Measurements from ENCODE around the gene MBNL1. TPM values are rescaled to one million over a fixed set of nuclear protein-coding genes. Genes with fewer than 3 reads are reported as not detected.

MBNL1 gene
- polyA plus RNA-seq, 1 donor from 2014 or later: 12.7 TPM

DNA sequence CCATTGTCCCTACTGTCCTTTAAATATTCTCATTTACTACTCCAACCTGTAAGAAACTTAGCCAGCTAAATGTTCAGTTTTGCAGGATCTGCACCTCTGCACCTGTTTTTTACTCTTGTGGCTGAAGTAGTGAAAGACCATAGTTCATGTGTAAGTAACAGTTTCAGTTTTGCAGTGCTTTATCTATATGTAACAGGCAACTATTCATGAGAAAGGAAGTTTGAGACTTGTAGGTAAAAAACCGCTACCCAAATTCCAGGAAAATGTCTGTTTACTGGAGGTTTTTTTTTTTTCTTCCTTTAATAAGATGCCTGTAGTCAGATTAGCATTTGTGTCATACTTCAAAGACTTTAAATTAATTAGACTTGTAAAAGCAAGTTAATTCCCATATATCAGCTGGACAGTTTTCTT lies 25.4 kb upstream of the MBNL1 start:
- no peaks in the 10 kb centered on the region for H3F3A ChIP-seq (ENCODE audit: insufficient read depth, low read length, poor library complexity, severe bottlenecking)
- H4K20me1 ChIP-seq (ENCODE audit: insufficient read depth): no peaks in the 10 kb centered on the region
- no peaks in the 10 kb centered on the region for H3K79me2 ChIP-seq (replicated peaks; ENCODE audit: insufficient read depth, low read length)
- H3K9me3 ChIP-seq (ENCODE audit: low read length): no peaks in the 10 kb centered on the region
- no peak overlapping the region for H3K4me2 ChIP-seq (ENCODE audit: low read length)
- no peak overlapping the region for H2AFZ ChIP-seq (ENCODE audit: low read depth, low read length)
- no peak overlapping the region for H3K9ac ChIP-seq (ENCODE audit: low read length)
- no peak overlapping the region for H3K4me3 ChIP-seq (ENCODE audit: low read length)
- H3K27ac ChIP-seq (ENCODE audit: low read length): no peak overlapping the region
- TF ChIP-seq MXI1 (conservative IDR thresholded peaks at IDR 0.05; ENCODE audit: poor library complexity, severe bottlenecking): no peak
- TF ChIP-seq, protein P1, sequence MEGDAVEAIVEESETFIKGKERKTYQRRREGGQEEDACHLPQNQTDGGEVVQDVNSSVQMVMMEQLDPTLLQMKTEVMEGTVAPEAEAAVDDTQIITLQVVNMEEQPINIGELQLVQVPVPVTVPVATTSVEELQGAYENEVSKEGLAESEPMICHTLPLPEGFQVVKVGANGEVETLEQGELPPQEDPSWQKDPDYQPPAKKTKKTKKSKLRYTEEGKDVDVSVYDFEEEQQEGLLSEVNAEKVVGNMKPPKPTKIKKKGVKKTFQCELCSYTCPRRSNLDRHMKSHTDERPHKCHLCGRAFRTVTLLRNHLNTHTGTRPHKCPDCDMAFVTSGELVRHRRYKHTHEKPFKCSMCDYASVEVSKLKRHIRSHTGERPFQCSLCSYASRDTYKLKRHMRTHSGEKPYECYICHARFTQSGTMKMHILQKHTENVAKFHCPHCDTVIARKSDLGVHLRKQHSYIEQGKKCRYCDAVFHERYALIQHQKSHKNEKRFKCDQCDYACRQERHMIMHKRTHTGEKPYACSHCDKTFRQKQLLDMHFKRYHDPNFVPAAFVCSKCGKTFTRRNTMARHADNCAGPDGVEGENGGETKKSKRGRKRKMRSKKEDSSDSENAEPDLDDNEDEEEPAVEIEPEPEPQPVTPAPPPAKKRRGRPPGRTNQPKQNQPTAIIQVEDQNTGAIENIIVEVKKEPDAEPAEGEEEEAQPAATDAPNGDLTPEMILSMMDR (IDR thresholded peaks at IDR 0.05; ENCODE audit: poor library complexity, severe bottlenecking): no peak
- TF ChIP-seq EP300 (conservative IDR thresholded peaks at IDR 0.05; ENCODE audit: poor library complexity, severe bottlenecking): no peak
- TF ChIP-seq POLR2AphosphoS5 (IDR thresholded peaks at IDR 0.05): no peak
- TF ChIP-seq TAF1 (IDR thresholded peaks at IDR 0.05; ENCODE audit: low read depth): no peak
- no peak for TF ChIP-seq SMC3 (conservative IDR thresholded peaks at IDR 0.05; ENCODE audit: poor library complexity)
- TF ChIP-seq EZH2 (IDR thresholded peaks at IDR 0.05; ENCODE audit: borderline replicate concordance, insufficient read depth, low read length, poor library complexity, severe bottlenecking): no peak
- no peak for TF ChIP-seq RAD21 (conservative IDR thresholded peaks at IDR 0.05)
- no peak for TF ChIP-seq REST (IDR thresholded peaks at IDR 0.05; ENCODE audit: borderline replicate concordance)
- H3K36me3 ChIP-seq (ENCODE audit: insufficient read depth, low read length): no peaks in the 10 kb centered on the region
- H3K27me3 ChIP-seq (ENCODE audit: insufficient read depth, low read depth, low read length): no peaks in the 10 kb centered on the region
- no peaks in the 10 kb centered on the region for H3K9me2 ChIP-seq (ENCODE audit: insufficient read depth, low read length)

- Histone ChIP-seq H3K9me2 (ENCODE audit: insufficient read depth, low read length) (no peaks in the 10 kb centered on the region), H3K9ac (ENCODE audit: low read length) (no peak overlapping the region), H2AFZ (ENCODE audit: low read depth, low read length) (no peak overlapping the region), H3K4me3 (ENCODE audit: low read length) (no peak overlapping the region), H3K27ac (ENCODE audit: low read length) (no peak overlapping the region), H3K79me2 (replicated peaks; ENCODE audit: insufficient read depth, low read length) (no peaks in the 10 kb centered on the region), H4K20me1 (ENCODE audit: insufficient read depth) (no peaks in the 10 kb centered on the region), H3K36me3 (ENCODE audit: insufficient read depth, low read length) (no peaks in the 10 kb centered on the region), H3K27me3 (ENCODE audit: insufficient read depth, low read depth, low read length) (no peaks in the 10 kb centered on the region), H3F3A (ENCODE audit: insufficient read depth, low read length, poor library complexity, severe bottlenecking) (no peaks in the 10 kb centered on the region), H3K4me2 (ENCODE audit: low read length) (no peak overlapping the region), H3K9me3 (ENCODE audit: low read length) (no peaks in the 10 kb centered on the region)
- TF ChIP-seq POLR2AphosphoS5 (IDR thresholded peaks at IDR 0.05) (no peak), REST (IDR thresholded peaks at IDR 0.05; ENCODE audit: borderline replicate concordance) (no peak), SMC3 (conservative IDR thresholded peaks at IDR 0.05; ENCODE audit: poor library complexity) (no peak), MXI1 (conservative IDR thresholded peaks at IDR 0.05; ENCODE audit: poor library complexity, severe bottlenecking) (no peak)
Observed at GRCh38 chr3:152243721-152244516, 24.8 kb upstream of the MBNL1 start.

Measured in neural cell (in vitro differentiated cells).